HG03432 (cell line): ENCODE results near the gene SPAG6.
"Not testable (repeated sequence)": the region's sequence is repeated elsewhere in the genome, so short reads cannot be mapped to it uniquely, and the experiment has no call there.

Experiments
- ATAC-seq: cut with Tn5 transposase; IDR thresholded peaks from one replicate; pipeline ENCODE4 v1.9.1; 2021; ENCODE audit warnings: mild to moderate bottlenecking, moderate library complexity; ENCODE audit not compliant: unreplicated experiment

SPAG6 gene

DNA sequence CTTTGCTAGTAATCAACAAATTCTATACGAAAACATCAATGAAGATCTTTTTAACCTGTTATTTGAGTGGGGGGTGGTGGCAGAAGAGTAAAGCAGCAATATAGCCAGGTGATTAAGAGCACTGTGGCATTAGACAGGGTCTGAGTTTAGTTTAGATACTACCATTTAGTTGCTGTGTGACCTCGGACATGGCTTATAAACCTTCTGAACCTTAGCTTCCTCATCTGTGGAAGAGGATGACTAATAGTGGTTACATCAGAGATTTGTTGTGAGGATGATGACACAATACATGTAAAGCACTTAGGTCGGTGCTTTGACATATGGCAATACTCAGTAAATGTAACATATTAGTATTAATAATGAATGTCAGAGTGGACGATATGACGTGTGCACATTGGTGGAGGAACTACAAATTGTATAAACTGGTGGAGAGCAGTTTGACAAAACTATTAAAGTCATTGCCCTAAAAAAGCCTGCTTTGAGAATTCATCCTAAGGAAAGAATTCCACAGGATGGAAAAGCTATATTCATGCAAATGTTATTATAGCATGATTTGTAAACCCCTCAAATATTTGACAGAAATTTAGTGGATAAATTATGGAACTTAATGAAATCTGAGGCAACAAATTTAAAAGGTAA, 24.3 kb downstream of the SPAG6 start:
- ATAC-seq, result peak; percentile 54

DNA sequence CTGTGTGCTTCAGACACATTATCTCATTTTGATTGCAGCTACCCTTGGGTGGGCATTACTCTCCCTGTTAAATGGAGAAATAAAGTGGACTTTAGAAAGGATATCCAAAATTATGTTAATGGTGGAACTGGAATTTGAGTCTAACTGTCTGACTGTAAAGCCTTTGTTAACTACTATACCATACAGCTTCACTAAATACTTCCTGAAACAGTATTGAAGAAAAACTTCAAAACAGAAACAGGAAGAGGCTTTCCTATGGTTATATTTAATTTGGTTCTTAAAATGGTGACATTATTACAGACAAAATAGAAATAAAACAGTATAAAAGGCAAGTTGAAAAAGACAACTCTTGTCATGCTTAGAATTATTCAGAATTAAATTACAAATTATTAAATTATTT, 25.0 kb downstream of the SPAG6 start:
- no peak for ATAC-seq

DNA sequence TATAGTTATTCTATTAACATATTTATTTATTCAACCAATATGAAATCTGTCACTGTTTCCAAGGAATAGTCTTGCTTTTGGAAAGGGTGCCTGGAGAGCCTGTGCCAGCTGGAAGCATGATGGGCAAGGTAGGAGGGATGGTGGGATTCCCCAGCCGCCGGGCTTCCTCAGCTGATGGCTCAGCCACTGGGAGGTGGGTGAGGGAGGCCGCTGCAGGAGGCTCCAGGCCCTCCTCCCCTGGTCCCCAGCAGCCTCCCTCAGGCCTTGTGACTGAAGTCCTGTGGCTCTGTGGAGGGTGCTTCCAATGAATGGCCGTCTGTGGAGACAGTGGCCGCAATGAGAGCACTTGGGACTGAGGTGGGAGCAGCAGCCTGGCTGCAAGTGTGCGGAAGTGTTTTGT, 27.0 kb downstream of the SPAG6 start:
- ATAC-seq, result no peak

DNA sequence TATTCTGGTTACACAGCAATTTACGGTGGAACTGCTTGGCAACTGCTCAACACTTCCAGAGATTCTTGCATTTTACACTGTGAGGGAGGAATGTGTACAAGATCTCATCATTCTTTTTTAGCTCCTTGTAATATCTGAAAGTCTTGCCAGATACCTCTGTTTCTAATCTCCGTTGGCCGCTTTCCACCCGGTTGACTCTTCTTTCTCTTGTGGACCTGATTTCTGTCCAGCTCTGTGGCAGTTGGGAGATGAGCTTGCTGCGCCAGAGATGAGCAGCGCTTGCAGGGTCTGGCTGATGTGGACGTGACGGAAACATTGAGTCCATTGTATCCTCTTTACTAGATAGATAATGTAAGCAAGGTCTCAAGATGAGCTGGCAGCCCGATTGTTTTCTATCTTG, 27.6 kb downstream of the SPAG6 start:
- ATAC-seq, result no peak

DNA sequence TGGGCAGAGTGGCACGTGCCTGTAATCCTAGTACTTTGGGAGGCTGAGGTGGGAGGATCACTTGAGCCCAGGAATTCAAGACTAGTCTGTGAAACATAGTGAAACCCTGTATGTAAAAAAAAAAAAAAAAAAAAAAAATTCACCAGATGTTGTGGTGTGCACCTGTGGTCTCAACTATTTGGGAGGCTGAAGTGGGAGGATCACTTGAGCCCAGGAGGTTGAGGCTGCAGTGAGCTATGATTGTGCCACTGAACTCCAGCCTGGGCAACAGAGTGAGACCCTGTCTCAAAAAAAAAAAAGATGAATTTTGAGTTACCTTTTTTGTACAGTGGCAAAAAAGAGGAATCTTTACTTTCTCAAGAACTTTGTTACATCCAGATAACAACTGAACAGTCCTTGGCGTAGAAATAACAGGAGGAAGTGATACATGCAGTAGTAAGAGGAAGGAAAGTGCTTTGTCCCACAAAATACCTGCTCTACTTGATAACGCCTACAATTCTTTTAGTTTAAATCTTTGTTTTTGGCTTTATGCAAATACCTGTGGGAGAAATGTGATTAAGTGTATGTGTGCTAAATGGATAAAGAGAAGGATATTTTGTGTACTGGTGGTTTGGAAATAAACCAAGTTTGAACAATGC, 29.3 kb downstream of the SPAG6 start:
- ATAC-seq, result no peak

DNA sequence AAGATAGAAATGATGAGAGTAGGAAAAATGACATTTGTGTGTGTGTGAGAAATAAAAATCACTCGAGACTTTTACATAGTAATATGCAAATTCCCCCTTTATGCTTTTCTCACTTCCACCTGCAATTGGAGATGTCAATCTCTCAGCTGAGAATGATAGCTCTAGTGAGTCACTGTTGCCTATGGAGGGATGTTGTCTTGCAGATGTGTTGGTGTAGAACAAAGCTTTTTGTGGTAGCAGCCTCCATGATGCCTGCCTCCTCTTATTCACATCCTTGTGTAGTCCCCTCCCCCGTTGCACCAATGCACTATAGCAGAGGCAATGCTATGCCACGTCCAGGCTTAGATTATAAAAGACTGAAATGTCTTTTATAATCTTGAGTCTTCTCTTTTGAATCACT, 33.8 kb downstream of the SPAG6 start:
- ATAC-seq, result peak; percentile 65

DNA sequence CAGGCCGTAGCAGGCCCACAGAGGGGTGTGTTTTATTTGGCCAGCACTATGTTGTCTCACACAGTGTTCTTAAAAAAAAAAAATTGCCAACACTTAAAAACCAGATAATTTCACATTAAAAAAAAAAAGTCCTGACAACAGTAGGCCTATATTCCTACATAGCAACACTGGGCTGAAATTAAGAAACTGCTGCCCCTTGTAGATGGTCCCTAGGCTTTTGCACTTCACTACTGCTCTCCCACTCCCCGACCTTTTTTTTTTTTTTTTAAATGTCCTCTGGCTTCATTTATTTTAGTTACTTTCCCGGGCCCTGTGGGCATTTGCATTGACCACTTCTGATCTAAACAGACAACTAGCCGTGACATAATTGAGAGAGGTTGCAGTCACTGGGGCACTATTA, 36.0 kb downstream of the SPAG6 start:
- ATAC-seq, result no peak

DNA sequence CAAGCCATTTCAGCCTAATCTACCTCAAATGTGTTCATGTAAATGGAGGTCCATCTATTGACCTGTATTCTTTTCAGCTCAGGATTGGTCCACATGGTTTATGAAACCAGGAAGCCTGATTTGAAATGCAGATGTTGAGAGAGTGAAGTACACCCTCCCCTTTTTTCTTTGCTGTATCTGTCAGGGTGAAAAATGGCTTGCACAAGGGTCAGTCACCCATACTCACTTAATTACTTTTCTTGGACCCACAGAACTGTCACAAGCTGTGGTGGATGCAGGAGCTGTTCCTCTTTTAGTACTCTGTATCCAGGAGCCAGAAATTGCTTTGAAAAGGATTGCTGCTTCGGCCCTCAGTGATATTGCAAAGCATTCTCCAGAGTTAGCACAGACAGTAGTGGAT, 41.2 kb downstream of the SPAG6 start:
- no peak for ATAC-seq

DNA sequence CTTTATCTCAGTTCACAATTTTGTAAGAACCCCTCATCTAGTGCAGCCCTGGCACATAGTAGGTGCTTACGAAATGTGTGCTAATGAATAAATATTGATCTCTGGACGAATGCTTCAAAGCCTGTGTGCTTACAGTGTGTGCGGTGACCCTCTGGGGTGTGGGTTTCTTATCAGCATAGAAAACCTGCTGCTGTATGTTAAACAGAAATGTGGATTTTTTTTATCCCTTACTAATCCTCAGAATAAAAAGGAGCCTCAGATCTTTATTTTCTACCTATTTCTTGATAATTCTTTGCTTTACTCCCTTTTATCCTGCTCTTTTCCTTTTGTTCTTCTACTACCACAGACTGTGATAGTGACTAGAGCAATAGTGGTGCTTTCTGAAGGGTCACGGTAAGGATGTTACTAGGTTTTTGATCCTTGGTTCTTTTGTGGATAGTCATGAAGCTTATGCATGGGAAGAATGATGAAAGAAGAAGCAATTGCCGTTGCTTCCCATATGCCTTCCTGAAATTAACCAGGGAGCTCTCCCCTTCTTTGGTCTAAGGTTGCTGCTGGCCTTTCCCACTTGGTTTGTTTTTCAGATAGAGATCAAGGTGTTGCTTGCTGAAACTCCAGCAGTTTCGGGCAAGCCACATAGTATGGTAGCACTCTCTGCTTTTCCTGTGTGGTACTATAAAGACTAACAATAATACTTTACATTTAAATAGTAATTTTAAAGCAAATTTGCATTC, 44.7 kb downstream of the SPAG6 start:
- ATAC-seq, result no peak

DNA sequence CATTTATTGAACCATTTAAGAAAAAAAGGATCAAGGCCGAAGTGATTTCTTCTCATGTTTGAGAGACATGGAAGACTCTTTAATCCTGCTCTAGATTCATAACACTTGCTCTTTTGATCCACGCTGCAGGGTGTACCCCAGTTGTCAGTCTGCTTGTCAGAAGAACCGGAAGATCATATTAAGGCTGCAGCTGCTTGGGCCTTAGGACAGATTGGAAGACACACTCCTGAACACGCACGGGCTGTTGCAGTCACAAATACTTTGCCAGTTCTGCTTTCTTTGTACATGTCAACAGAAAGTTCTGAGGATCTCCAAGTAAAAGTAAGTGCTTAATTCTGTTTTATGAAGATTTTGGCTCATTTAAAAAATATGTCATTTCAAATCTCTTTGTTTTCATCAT, 46.3 kb downstream of the SPAG6 start:
- ATAC-seq, result no peak

DNA sequence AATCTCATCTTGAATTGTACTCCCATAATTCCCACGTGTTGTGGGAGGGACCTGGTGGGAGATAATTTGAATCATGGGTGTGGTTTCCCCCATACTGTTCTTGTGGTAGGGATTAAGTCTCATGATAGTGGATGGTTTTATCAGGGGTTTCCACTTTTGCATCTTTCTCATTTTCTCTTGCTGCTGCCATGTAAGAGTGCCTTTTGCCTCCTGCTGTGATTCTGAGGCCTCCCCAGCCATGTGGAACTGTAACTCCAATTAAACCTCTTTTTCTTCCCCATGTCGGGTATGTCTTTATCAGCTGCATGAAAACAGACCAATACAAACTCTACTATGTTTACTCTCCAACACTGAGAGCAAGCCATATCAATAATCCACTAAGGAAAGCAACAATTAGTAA, 50.9 kb downstream of the SPAG6 start:
- not testable (repeated sequence) for ATAC-seq

DNA sequence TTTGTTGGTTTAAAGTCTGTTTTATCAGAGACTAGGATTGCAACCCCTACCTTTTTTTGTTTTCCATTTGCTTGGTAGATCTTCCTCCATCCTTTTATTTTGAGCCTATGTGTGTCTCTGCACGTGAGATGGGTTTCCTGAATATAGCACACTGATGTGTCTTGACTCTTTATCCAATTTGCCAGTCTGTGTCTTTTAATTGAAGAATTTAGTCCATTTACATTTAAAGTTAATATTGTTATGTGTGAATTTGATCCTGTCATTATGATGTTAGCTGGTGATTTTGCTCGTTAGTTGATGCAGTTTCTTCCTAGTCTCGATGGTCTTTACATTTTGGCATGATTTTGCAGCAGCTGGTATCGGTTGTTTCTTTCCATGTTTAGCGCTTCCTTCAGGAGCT, 61.6 kb downstream of the SPAG6 start:
- not testable (repeated sequence) for ATAC-seq

DNA sequence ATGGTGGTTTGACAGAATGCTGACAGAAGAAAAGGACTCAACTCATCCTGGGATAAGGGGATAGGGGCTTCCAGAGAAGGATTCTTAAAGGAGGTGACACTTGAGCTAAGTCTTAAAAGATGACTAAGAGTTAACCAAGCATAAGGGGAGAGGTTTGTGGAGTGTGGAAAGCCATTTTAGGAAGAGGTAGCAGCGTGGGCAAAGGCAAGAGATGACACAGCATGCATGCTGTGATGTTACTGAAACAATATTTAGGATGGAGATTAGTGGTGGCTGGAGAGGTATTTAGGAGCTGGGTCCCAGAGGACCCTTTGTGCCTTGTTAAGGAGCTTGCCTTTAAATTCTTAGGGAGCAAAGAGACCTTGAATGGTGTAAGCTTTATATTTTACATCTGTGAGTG, 65.1 kb downstream of the SPAG6 start:
- ATAC-seq, result no peak

DNA sequence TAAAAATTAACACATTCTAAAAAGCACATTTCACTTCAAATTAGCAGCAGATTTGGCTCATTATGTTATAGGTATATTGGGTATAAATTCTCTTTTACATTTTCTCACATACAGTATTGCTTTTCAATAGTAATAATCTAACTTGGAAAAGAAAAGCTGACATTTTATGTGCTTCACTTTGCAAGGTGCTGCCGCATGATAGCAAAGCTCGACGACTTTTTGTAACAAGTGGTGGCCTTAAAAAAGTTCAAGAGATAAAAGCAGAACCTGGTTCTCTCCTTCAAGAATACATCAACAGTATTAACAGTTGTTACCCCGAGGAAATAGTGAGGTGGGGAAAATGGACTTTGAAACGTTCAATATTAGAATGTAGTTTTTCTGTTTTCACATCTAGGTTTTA, 65.5 kb downstream of the SPAG6 start:
- no peak for ATAC-seq

DNA sequence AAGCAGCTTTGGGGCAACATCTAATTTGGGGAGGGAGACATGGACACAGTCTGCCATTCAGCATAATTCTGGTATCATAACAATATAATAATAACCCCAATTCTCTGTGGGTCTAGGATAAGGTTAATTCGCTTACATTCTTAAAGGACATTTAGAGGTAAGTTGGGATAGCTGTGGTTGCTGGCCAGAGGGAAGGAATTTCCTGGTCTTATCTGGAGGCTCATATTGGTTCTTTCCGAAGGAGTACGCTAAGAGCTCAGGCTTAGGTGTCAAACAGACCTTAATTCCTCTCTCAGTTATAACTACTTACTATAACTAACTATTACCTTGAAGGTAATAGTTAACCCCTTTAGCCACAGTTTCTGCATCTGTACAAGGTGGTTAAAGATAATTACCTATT, 68.8 kb downstream of the SPAG6 start:
- no peak for ATAC-seq

DNA sequence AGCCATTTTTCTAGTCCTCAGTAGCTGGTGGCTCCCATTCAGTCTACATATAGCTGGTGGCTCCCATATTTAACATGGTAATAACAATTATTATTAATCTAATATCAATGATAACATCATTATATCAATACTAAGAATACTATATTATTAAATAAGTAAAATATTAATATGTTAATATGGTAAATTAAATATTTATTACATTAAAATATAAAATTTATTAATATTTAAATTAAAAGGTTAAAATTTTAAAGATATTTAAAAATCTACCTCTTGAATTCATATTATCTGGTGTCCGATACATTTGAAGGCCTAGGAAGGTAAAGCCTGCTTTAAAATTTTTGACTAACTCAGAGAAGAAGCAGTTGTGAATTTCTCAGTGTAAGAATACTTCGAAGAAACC, 69.8 kb downstream of the SPAG6 start:
- ATAC-seq, result no peak

DNA sequence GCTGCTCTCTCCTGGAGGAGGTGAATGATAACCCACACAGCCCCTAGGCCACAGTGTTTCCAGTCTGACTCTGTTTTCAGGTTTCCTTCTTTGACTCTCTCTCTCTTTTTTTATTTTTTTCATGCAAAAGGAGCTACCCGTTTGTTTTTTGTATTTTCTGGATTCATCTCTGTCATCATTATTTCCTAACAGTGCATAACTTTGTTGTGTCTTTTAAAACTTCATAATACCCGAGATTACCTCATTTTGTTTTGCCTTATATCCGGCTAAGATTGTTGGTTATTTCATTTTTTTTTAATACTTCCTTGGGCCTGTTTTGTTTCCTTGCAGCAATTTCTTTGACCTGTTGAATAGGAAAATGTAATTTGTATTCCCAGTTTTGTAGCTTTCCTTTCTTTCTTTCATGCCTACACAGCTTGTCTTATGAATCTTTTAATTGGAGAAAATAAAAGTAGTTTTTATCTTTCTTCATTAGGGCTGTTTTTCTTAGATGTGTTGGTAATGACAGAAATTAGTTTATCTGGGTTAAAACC, 72.5 kb downstream of the SPAG6 start:
- ATAC-seq, result no peak

DNA sequence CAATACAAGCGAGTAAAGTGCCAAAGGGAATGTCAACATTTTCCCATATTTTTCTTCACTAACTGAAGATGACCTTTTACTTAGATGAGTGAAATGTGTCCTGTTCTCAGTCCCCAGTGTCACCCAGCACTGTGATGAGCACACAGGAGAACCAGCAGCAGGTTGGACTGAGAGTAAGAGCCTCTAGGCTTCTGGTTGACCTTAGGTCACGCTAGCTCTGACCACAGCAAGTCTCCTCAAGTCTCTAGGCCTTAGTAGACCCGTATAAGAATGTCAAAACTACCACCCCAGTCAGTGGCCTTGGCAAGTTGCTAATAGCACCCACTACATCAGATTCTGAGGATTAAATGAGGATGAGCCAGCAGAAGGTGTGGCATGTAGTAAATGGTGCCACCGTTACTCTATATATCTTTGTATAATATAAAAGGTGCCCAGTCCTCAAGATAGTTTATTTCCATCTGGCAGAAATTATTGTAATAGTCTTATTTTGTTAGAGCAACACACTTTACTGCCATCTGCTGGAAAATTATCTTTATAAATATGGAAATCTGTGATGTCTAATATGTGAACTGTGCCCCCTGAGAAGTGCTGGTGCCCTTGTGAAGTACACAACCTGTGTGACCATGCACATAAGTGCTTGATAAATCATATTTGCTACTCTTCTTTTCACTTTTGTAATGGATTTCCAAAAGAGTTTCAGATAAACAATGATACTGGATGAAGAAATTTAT, 75.7 kb downstream of the SPAG6 start:
- no peak for ATAC-seq

DNA sequence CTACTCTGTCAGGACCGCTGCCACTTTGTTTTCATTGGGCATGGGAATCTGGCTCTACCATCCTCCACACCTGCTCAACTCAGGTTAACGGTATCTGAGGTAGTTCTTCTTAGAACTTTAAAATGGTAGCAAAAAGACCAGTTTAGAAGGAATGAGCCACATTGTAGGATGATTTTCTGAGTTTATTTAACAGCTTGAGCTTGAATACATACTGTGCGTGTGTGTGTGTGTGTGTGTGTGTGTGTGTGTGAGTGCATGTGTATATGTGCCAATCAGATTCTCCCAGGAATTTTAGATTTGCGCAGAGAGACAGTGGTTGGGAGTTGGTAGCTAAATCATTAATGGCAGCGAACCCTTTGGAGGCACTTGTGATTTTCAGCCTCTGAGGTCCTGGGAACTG, 81.4 kb downstream of the SPAG6 start:
- no peak for ATAC-seq

DNA sequence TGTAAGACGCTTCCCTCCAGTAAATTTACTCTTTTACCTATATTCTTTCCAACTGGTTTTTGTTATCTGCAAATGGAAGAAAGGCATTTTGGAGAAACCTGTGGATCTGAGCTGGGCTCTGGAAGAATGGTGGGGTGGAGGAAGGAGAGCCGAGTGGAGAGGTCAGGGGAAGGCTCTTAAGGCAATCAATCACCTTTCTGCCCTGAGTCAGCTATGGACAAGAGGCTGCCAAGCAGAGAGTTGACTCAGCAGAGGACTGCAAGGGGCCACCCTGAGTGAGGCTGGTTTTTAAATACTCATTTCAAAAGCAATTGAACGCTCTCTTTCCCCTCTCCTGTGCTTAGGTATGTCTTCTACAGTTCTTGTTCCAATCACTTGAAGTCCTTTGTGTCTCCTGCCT, 81.8 kb downstream of the SPAG6 start:
- ATAC-seq, result peak; percentile 69

DNA sequence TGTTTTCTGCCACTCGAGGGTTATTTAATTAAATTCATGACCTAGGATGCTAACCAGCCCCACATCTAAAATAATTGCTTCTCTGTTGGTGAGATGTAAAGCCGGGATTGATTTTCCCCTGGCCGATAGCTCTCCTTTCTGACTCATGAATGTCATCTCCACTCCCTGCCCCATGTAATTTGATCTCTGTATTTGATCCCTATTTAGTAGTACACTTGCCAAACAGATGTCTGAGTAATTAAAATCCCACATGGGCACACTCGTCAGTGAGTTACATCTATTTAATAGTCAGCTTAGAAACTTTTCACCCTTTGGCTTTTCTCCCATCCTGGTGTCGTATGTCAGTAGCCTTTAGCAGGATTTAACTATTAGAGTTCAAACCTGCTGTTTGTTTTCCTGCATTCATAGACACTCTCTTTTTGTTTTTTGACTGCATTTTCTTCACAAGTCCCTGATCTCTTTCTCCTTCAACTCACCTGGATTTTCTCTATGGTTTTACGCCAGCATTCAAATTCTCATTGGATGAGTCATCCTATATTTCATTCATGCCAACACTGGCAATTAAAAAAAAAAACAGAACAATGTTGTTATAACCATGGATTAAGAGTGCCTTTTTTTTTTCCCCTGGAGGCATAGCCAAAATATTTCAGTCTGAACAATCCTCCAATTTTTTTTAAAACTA, 82.7 kb downstream of the SPAG6 start:
- ATAC-seq, result no peak
